ENCODE data around the gene RRAD.

Gene RRAD

DNA sequence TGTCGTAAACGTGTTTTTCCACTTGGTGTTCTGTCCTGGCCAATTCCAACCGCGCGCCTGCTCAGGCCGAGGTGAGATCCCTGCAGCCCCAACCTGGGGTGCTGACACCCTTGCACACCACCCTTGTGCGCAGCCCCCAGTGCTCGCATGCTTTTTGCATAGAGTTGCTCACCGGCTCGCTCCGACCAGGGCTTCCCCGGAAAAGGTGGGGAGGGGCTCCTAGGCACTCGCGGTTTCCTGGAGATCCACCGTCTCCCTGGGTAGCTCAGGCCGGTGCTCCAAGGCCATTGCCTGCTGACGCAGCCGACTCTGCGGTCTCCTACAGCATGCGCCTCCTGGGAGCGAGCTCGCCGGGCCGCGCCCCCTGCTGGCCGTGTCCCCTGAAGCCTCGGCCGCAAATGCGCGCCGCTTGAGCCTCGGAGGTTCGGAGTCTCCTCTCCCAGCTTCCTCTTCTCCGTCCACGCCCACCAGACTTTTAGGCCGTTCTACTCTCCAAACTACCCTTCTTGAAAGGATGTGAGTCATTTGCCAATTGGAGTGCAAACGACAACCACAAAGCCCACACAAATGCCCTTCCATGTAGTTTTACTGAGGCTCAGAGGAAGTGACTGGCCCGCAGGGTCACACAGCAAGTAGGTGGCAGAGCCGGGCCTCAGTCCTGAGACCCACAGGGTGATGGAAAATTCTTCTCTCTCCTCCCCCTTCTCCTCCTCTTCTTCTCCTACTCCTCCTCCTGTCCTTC, 52.2 kb downstream of the RRAD start:
- no peak for DNase-seq

DNA sequence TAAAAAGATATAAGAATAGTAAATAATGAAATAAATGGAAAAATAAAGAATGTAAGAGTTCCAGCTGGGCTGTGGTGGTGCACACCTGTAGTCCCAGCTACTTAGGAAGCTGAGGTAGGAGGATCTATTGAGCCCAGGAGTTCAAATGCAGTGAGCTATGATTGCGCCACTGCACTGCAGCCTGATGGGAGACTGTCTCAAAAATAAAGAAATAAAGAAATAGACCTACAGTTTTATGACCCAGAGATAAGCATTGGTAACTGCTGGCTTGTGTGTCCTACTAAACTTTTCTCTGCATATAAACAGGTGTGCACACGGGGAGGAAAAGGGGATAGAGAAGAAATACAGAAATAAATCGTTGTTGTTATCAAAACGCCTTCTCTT, 52.8 kb downstream of the RRAD start:
- DNase-seq, result no peak

DNA sequence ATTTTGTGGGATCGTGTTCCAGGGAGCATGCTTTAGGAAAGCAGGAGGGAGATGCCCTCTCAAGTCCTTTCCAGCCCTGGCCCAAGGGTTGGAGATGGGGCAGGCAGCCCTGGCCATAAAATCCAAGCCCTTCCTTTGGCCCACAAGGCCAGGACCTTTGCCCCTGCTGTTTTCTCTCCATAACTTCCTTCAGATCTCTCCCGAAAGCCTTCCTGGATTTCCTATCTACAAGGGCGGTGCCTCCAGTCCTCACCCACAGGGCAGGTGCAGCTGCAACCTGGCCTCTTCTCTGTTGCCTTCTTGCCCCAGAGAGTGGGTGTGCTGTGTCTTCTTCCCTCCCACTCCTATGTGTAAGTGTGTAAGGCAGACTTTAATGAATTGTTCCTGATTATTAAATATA, 53.5 kb downstream of the RRAD start:
- no peak for DNase-seq

Measured in NCI-H1417 treated with DMSO at 0.1 percent for 48 hours (cell line).